Stomach smooth muscle (tissue), 2 donors: ENCODE data around the gene PRDM11.
A peak's percentile ranks its signal among the peaks of the same experiment; 100 is the strongest.

Experiments
- H3K27ac ChIP-seq: one replicate; pipeline ENCODE4 v1.7.0; 2013; ENCODE audit warnings: mild to moderate bottlenecking, low read length, inconsistent platforms
- H3K27me3 ChIP-seq, 2 donors: one replicate each; pipeline ENCODE4 v1.7.0; 2013; ENCODE audit warnings: low read length in 2 of 2; ENCODE audit not compliant: insufficient read depth in 2 of 2, control insufficient read depth in 1 of 2
- H3K36me3 ChIP-seq, 2 donors: one replicate each; pipeline ENCODE4 v1.7.0; 2013; ENCODE audit warnings: low read length in 2 of 2; ENCODE audit not compliant: control insufficient read depth in 2 of 2, insufficient read depth in 2 of 2
- H3K4me1 ChIP-seq: one replicate; pipeline ENCODE4 v1.7.0; 2013; ENCODE audit warnings: low read length; ENCODE audit not compliant: control insufficient read depth, insufficient read depth
- H3K4me3 ChIP-seq, 2 donors: one replicate each; pipeline ENCODE4 v1.7.0; 2013; ENCODE audit warnings: low read length in 2 of 2
- H3K9ac ChIP-seq, 2 donors: one replicate each; pipeline ENCODE4 v1.7.0; 2013; ENCODE audit warnings: low read length in 2 of 2, mild to moderate bottlenecking in 1 of 2
- H3K9me3 ChIP-seq, 2 donors: one replicate each; pipeline ENCODE4 v1.7.0; 2013; ENCODE audit warnings: low read length in 2 of 2; ENCODE audit not compliant: control insufficient read depth in 2 of 2
- donor health status: healthy.
- donor health status: Pancreatic carcinoma.

The PRDM11 gene

DNA sequence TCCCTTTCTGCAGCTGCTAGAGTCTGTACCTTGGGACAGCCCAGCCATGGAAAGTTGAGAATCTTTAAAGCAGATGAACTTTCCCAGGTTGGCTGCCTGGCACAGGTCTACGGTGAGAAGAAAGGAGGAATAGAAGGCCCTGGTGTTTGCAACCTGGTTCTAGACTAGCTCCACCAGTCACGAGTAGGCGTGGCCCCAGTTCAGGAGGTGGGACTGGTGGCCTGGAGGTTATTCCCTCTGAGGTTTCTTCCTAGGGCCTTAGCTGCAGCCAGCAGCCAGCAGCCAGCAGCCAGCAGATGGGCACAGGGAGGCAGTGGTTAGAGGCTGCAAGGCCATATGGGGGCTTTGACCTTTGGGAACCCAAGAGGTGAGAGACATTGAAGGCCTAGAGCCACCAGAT, 40.9 kb downstream of the PRDM11 start:
- no peaks in the 10 kb centered on the region for H3K27me3 ChIP-seq
- no peak overlapping the region for H3K9ac ChIP-seq
- H3K36me3 ChIP-seq: peaks cover 25 to 51% of the 10 kb centered on the region in 2 donors
- no peak overlapping the region for H3K4me3 ChIP-seq
- peaks cover 4% of the 10 kb centered on the region for H3K4me1 ChIP-seq
- H3K9me3 ChIP-seq: no peaks in the 10 kb centered on the region
- H3K27ac ChIP-seq: no peak overlapping the region

DNA sequence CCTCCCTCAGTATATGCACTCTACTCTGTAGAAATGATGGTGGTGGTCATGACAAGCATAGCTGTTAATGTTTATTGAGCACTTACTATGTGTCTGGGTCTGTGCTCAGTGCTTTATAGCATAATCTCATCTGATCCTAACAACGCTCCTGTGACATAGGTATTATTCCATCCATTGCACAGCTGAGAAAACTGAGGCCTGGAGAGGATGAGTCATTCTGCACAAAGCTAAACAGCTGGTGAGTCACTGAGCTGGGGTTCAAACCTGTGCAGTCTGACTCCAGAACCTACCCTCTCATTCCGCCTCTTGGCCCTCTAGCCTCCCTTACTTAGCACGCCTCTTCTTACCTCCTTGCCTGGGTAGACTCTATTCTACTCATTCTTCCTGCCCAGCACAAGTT, 41.7 kb downstream of the PRDM11 start:
- no peaks in the 10 kb centered on the region for H3K27me3 ChIP-seq
- H3K9ac ChIP-seq: no peak overlapping the region
- H3K27ac ChIP-seq: no peak overlapping the region
- H3K9me3 ChIP-seq: no peaks in the 10 kb centered on the region
- no peak overlapping the region for H3K4me3 ChIP-seq
- peaks cover 21 to 47% of the 10 kb centered on the region in 2 donors for H3K36me3 ChIP-seq
- H3K4me1 ChIP-seq: no peaks in the 10 kb centered on the region

DNA sequence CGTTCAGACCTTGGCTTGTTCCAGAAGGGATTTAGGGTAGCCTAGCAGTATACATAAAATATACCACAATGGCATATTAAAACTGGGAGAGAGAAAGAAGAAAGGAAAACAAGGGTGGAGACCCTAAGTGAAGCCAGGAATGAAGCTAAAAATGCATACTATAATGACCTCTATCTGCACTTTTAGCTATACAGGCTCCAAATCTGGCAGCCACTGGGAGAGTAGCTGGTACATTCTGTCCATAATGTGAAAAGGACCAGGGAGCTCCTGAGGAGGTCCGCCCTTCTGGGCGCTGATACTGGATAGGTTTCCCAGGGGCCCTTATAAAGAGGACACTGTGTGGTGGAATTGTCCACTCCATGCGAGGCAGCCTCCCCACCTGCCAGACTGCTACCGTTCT, 42.8 kb downstream of the PRDM11 start:
- peaks cover 17 to 37% of the 10 kb centered on the region in 2 donors for H3K36me3 ChIP-seq
- no peaks in the 10 kb centered on the region for H3K9me3 ChIP-seq
- no peak overlapping the region for H3K27ac ChIP-seq
- peaks cover 2% of the 10 kb centered on the region for H3K4me1 ChIP-seq
- no peak overlapping the region for H3K4me3 ChIP-seq
- H3K9ac ChIP-seq: no peak overlapping the region
- no peaks in the 10 kb centered on the region for H3K27me3 ChIP-seq

DNA sequence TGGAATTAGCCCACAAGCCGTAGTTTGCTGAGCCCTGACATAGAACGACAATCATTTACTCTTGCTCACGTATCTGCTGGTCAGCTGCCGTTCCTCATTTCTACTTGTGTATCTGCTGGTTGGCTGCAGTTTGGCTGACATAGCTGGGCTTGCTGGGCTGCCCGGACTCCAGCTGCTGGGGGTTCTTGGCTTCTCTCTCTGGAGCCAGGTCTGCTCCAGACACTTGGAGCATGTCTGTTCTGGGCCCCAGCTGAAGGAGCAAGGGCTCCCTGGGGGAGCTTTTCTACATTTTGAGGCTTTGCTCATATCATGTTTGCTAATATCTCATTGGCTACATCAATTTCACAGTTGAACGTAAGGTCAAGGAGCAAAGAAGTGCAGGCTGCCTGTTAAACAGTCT, 47.3 kb downstream of the PRDM11 start:
- no peak overlapping the region for H3K4me3 ChIP-seq
- no peak overlapping the region for H3K9ac ChIP-seq
- peaks cover 2% of the 10 kb centered on the region for H3K4me1 ChIP-seq
- peak overlapping the region; percentile 37 for H3K27ac ChIP-seq
- no peaks in the 10 kb centered on the region for H3K27me3 ChIP-seq
- peaks cover 0 to 11% of the 10 kb centered on the region in 2 donors for H3K36me3 ChIP-seq
- H3K9me3 ChIP-seq: no peaks in the 10 kb centered on the region

DNA sequence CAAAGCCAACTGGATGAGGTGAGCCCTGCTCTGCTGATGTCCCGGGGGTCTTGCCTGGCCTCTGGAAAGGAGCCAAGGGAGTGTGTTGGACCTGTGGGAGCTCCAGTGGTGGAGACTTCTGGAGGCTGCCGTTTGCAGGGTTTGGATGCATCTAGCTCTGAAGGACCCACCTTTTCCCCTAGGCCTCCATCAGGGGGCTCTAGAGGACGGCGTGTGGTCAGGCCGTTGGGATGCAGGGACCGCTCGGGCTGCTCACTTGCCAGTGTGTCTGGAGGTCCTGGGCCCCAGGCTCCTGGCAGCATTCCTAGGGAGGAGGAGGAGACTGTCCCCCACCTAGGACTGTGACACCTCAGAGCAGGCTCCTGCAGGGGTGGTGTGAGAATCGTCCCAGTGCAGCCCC, 58.3 kb downstream of the PRDM11 start:
- Histone ChIP-seq H3K36me3 (peaks cover 2% of the 10 kb centered on the region in 2 donors), H3K4me1 (peaks cover 13% of the 10 kb centered on the region), H3K9ac (no peak overlapping the region), H3K27ac (peak overlapping the region; percentile 18), H3K4me3 (no peak overlapping the region), H3K9me3 (no peaks in the 10 kb centered on the region), H3K27me3 (no peaks in the 10 kb centered on the region)

DNA sequence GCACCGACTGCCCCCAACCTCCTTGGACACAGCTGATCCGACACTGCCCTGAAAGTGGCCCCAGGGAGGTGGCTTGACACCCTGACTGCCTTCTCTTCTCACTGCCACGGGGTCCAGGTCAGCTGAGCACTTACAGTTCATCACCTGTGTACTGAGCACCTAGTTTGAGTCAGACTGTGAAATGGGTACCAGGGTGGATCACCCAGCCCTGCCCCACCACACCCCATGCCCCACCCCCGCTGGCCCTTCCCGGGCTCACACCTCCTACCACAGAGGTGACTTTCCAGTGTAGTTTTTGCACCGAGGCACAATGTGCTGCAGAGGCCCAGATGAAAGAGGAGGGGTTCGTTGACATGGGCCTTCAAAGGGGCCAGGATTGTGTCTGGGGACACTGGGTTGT, 59.5 kb downstream of the PRDM11 start:
- no peak overlapping the region for H3K27ac ChIP-seq

DNA sequence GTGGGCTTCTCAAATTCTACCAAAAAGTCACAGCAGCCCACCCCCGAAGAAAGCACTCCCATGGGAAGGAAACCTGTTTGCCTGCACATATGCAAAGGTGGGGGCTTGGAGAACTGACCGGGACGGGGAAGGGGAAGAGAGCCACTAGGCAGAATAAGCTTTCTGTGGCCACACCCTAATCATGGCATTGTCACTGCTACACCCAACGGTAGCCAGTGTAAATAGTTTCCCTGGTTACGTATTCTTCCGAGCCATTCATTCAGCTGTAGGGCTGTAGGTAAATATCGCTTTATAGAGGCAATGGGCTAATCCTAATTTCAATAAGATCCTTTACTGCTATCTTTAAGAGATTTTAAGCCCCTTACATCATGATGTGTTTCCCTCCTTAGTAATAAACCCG, 61.7 kb downstream of the PRDM11 start:
- H3K4me3 ChIP-seq: no peak overlapping the region
- H3K27ac ChIP-seq: peak overlapping the region; percentile 98
- no peaks in the 10 kb centered on the region for H3K9me3 ChIP-seq
- no peaks in the 10 kb centered on the region for H3K27me3 ChIP-seq
- H3K36me3 ChIP-seq: peaks cover 0 to 5% of the 10 kb centered on the region in 2 donors
- H3K9ac ChIP-seq: peak overlapping the region in 1 of 2 donors; percentile 68
- H3K4me1 ChIP-seq: peaks cover 38% of the 10 kb centered on the region

More for the DNA sequence above, 59.5 kb downstream of the PRDM11 start:
- Histone ChIP-seq H3K4me1 (peaks cover 25% of the 10 kb centered on the region), H3K36me3 (peaks cover 0 to 2% of the 10 kb centered on the region in 2 donors), H3K4me3 (no peak overlapping the region), H3K9ac (no peak overlapping the region), H3K9me3 (no peaks in the 10 kb centered on the region), H3K27me3 (no peaks in the 10 kb centered on the region)

DNA sequence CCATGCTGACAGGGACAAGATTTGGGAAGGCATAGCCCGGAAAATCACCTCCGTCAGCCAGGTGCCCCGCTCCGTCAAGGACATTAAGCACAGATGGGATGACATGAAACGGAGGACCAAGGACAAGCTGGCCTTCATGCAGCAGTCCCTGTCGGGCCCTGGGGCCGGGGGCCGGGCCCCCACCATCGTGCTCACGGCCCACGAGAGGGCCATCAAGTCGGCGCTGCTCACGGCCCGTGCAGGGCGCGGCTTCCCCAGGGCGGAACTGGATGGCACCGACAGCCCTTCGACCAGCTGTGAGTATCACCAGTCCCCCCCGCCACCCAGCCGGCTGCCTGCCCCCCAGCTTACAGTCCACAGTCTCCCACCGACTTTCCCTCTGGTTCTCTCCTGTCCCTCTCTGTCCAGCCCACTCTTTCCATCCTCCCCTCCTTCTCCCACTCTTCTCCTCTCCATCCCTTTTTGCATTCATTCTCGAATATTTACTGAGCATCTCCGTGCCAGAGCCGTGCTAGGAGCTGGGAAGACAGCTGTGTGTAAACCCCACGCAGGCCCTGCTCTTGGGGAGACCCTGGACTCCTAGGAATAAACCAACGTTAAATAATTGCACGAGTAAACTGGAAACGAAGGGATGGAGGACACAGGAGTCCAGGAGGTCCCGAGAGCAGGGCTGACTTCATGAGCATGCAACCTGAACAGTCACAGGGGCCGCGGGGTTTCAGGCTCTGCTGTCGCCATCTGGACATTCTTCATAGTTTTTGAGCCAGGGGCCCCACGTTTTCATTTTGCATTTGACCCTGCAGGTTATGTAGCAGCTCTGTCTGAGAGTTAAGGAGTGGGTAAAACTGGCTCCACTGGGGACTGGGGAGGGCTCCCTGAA, 62.8 kb downstream of the PRDM11 start:
- H3K9ac ChIP-seq: peak overlapping the region; percentile 68

DNA sequence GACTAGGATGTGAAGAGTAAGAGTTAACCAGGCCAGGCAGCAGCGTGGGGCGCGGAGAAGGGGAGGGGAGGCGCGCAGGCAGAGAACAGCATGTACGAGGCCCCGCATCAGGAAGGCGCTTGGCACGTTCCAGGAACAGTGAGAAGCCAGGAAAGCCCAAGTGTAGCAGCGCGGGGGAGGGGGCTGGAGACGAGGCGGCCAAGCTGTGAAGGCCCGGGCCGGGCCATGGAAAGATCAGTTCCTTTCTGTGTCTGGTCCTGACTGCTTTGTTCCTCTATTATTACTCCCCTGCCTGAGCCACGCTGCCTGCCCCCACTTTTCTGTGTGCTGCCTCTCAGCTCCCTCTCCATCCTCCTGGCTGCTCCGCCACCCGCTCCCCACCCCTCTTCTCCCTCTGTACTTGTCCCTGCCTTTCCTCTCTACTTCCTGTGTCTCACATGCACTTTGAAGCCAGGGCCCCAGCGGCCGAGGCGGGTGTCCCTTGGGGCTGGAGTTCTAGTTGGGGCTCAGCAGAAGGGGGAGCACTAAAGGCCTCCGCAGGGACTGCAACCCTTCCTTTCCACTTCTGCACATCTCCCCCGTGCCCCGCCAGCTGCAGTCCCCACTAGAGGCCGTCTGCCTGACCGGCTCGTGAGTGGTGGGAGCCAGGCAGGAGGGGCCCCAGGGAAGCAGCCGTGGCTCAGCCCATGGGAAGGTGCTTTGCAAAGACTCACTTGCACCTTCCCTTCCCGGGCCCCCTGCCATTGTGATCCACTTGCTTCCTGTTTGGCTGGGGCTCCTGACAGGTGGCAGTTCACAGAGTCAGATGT, 63.7 kb downstream of the PRDM11 start:
- peak overlapping the region; percentile 68 to 72 for H3K9ac ChIP-seq
- no peaks in the 10 kb centered on the region for H3K9me3 ChIP-seq
- H3K4me3 ChIP-seq: peak overlapping the region in 1 of 2 donors; percentile 60

More for the DNA sequence above, 62.8 kb downstream of the PRDM11 start:
- Histone ChIP-seq H3K9me3 (no peaks in the 10 kb centered on the region), H3K4me1 (peaks cover 42% of the 10 kb centered on the region), H3K4me3 (peak overlapping the region; percentile 6 to 60), H3K27ac (peak overlapping the region; percentile 98), H3K36me3 (peaks cover 0 to 9% of the 10 kb centered on the region in 2 donors), H3K27me3 (no peaks in the 10 kb centered on the region)

DNA sequence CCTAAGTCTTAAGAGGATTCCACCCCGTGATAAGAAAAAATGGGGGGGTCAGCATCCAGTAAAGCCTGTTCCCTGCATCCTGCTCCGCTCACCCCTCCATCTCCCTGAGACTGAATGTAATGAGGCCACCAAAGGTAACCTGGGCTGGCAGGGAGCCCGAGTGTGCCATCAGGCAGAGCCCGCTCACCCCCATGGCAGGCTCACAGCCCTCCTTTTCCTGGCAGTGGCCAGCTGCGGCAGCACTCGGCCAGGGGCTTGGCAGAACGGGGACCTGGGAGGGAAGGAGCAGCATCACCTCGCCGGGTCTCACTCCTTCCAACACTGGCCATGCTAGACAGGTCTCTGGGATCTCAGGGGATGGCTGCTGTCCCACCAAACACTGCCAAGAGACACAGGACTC, 64.4 kb downstream of the PRDM11 start:
- Histone ChIP-seq H3K27ac (peak overlapping the region; percentile 98), H3K4me1 (peaks cover 42% of the 10 kb centered on the region), H3K36me3 (peaks cover 0 to 9% of the 10 kb centered on the region in 2 donors), H3K27me3 (no peaks in the 10 kb centered on the region), H3K9me3 (no peaks in the 10 kb centered on the region), H3K9ac (peak overlapping the region; percentile 68 to 71), H3K4me3 (no peak overlapping the region)

More for the DNA sequence above, 63.7 kb downstream of the PRDM11 start:
- peak overlapping the region; percentile 98 for H3K27ac ChIP-seq
- peaks cover 42% of the 10 kb centered on the region for H3K4me1 ChIP-seq
- no peaks in the 10 kb centered on the region for H3K27me3 ChIP-seq
- H3K36me3 ChIP-seq: peaks cover 0 to 9% of the 10 kb centered on the region in 2 donors
